NCI-H526 (cell line): Measurements from ENCODE around the gene ADGRF5.

Source experiments
- DNase-seq, 2 experiments: peaks; one replicate each; lab custom pipeline; 2025; lab: John Stamatoyannopoulos, UW

ADGRF5 gene

DNA sequence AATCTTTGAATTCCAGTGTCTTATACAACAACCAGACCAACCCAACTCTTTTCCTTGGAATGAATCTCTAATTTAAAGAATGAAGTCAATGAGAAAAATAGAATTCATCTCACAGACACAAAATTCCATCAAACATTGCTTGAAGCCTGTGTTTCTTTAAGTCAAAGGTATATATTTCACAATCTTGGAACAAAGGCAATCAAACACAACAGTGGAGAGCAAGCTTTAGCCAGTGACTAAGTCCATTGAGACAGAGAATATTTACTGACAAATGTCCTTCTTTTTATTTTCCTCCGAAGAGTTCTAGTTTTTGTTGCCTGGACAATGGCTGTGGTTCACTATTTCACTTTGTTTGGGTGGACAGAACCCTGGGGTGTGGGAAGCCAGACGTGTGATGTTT, 92.8 kb downstream of the ADGRF5 start:
- DNase-seq = no peak

DNA sequence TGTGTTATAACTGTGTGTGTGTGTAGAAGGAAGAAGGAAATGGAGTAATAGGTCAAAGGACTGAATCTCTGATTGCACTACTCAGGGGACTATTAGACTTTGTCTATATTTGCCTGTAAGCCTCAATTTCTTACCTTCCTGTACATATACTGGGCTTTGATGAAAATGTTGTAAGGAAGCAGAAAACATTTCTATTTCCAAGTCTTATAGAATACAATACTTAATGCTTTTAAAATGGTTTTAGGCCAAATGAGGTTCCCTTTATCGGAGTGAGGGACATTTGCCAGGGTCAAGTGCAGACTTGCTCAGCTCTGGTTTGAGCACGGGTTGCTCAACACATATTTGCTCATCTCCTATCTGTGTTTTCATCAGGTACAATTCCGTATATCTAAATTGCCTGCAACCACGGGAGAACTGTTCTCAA, 100.3 kb downstream of the ADGRF5 start:
- DNase-seq = no peak

DNA sequence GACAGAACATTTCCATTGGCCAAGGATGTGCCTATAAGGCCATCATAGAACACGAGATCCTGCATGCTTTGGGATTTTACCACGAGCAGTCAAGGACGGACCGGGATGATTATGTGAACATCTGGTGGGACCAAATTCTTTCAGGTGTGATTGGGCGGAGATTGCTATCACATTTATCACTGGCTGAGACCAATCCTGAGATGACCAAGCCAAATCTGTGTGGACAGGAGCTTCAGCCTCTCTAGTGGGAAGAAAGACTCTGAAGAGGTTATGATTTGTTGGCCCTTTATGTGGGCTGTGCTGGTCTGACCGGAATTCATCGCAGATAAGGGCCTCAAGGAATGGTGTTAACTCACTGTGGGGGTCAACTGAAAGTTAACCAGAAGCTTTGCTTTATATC, 102.2 kb downstream of the ADGRF5 start:
- no peak for DNase-seq

DNA sequence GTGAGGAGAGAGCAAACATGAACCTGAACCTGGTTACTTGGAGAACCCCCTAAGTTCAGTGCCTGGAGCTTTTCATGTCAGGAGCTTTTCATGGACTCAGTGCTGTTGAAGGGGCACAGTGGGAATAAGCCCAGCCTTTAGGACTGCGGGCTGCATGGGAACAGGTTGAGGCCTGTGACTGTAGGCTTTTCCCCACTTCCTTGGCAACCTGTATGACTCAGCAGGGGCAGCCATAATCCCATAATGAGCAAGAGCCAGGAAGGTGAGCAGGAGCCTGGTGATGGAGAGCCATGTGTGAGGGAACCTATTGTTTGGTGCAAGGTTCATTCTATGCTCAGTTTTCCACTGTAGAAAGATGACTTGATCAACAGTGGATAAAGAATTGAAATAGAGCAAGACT, 105.1 kb downstream of the ADGRF5 start:
- DNase-seq = no peak

DNA sequence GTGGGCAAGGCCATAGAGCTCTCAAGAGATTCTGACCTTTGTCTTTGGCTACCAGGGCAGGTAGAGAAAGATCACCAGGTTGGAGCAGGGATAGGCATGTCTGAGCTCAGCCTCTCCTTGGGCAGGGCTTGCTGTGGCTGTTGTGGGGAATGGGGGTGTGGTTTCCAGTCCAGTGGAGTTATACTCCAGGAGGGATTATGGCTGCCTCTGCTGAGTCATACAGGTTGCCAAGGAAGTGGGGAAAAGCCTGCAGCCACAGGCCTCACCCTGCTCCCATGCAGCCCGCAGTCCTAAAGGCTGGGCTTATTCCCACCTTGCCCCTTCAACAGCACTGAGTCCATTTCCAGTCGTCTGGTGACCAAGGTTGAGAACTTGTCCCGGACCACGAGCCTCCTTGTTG, 106.6 kb downstream of the ADGRF5 start:
- no peak for DNase-seq

DNA sequence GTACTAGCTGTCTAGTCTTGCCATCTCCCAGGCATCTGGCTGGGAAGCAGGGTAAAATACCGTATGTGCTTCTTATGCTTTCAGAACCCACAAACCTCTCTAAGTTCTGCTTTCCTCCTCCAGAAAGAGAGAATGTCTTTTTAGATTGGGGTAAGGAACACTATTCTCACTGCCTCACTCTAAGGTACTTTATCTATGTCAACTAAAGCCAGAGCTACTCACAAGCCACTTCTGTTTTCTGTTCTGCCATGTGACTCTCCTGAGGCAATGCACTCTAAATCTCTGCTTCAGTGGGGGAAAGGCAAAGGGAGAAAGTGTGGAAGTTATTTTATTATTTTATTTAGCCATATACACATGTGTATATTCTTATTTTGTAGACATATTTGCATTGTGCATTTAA, 112.9 kb downstream of the ADGRF5 start:
- no peak for DNase-seq
